Activated T-helper 2 cell treated with anti-CD3 and anti-CD28 coated beads, Interferon-gamma antibody, Interleukin-2, Interleukin-4, amounts not matched to agents 10 μg/mL and 5 μg/mL and 100 μg/mL, durations not matched to agents 14 hours and 24 hours and 36 hours (primary cell): Measurements from ENCODE around the gene IKBKG. TPM values are rescaled to one million over a fixed set of nuclear protein-coding genes. Genes with fewer than 3 reads are reported as not detected.

Experiments
- DNase-seq: peaks from one replicate; pipeline ENCODE4 v3.0.0; 2021; ENCODE audit warnings: low spot score
- H3K27ac Mint-ChIP-seq: one replicate; pipeline ENCODE4 v1.8.0; 2021; ENCODE audit warnings: mixed read lengths
- H3K27me3 Mint-ChIP-seq: one replicate; pipeline ENCODE4 v1.8.0; 2021; ENCODE audit warnings: low read depth, mixed read lengths
- H3K36me3 Mint-ChIP-seq: one replicate; pipeline ENCODE4 v1.8.0; 2021; ENCODE audit warnings: low read depth, mixed read lengths
- H3K4me1 Mint-ChIP-seq: one replicate; pipeline ENCODE4 v1.8.0; 2021; ENCODE audit warnings: low read depth, mixed read lengths
- H3K4me3 Mint-ChIP-seq: one replicate; pipeline ENCODE4 v1.8.0; 2021; ENCODE audit warnings: low read depth, mild to moderate bottlenecking, moderate library complexity, mixed read lengths
- H3K9me3 Mint-ChIP-seq: one replicate; pipeline ENCODE4 v1.8.0; 2021; ENCODE audit warnings: mixed read lengths
- intact Hi-C: fragments of 100-400 bp; cut with micrococcal nuclease; formaldehyde crosslinking; loops from one replicate; pipeline ENCODE4 v1.15.1; 2023
- total RNA-seq: library from RNA; stranded (reverse); gene quantifications from 2 replicates; pipeline ENCODE4 v1.2.3, GENCODE V29; 2022

IKBKG gene
- total RNA-seq, 1 donor from 2014 or later: 41.7 TPM

- Mint-ChIP-seq H3K27me3 (peaks cover 14% of the 10 kb centered on the region), H3K36me3 (no peaks in the 10 kb centered on the region), H3K4me1 (peaks cover 9% of the 10 kb centered on the region), H3K9me3 (no peaks in the 10 kb centered on the region), H3K4me3 (no peak overlapping the region), H3K27ac (no peak overlapping the region)
- intact Hi-C loops: no loop called here
- no peak for DNase-seq
These were observed 45.8 kb downstream of the IKBKG start for GRCh38 chrX:154593201-154593600.

GRCh38 chrX:154594491-154594890 lies 47.1 kb downstream of the IKBKG start:
- intact Hi-C loops: no loop called here
- no peak overlapping the region for H3K4me3 Mint-ChIP-seq
- H3K9me3 Mint-ChIP-seq: no peaks in the 10 kb centered on the region
- H3K27ac Mint-ChIP-seq: no peak overlapping the region
- no peaks in the 10 kb centered on the region for H3K36me3 Mint-ChIP-seq
- DNase-seq: no peak
- H3K4me1 Mint-ChIP-seq: peaks cover 9% of the 10 kb centered on the region
- peaks cover 14% of the 10 kb centered on the region for H3K27me3 Mint-ChIP-seq

- peaks cover 9% of the 10 kb centered on the region for H3K4me1 Mint-ChIP-seq
These were observed 48.3 kb downstream of the IKBKG start for GRCh38 chrX:154595559-154596249.

DNA sequence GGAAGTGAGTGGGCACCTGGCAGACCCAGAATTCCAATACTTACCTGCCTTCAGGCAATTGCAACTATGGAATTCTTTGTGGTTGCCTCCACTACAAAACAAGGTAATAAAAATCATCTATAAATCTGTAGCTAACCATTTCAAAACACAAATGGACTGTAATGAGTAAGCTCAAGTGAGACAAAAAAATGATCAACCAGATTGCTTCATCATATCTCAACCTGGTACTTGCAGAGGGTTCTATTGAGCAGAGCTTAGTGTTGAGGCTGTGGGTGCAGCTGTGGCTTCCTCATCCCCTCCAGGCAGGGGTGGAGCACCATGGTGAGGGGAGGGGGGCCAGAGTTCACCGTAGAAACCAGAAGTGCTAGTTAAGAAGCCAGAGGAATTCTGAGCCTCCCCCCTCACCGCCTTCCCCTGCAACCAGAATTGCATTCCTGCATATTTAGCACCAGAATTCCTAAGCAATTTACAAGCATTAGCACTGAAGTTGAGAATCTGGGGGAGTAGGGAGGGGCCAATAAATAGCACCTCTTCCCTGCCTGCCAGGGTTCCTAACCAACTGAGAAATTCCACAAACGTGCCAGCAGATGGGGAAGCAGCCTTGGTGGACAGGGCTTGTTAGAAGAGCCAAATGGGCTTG lies 49.0 kb downstream of the IKBKG start:
- Mint-ChIP-seq H3K4me3 (no peak overlapping the region), H3K27me3 (peaks cover 14% of the 10 kb centered on the region), H3K27ac (no peak overlapping the region), H3K9me3 (no peaks in the 10 kb centered on the region), H3K4me1 (peaks cover 9% of the 10 kb centered on the region), H3K36me3 (no peaks in the 10 kb centered on the region)
- intact Hi-C loops: no loop called here
- DNase-seq: no peak

More at GRCh38 chrX:154595559-154596249, 48.3 kb downstream of the IKBKG start:
- no peak overlapping the region for H3K4me3 Mint-ChIP-seq
- intact Hi-C loops: no loop called here
- no peak overlapping the region for H3K27ac Mint-ChIP-seq
- no peaks in the 10 kb centered on the region for H3K36me3 Mint-ChIP-seq
- no peak for DNase-seq
- H3K9me3 Mint-ChIP-seq: no peaks in the 10 kb centered on the region
- peaks cover 14% of the 10 kb centered on the region for H3K27me3 Mint-ChIP-seq

GRCh38 chrX:154597221-154597620 lies 49.8 kb downstream of the IKBKG start:
- Mint-ChIP-seq H3K4me1 (peaks cover 9% of the 10 kb centered on the region), H3K27me3 (peaks cover 16% of the 10 kb centered on the region), H3K9me3 (no peaks in the 10 kb centered on the region), H3K27ac (no peak overlapping the region), H3K4me3 (no peak overlapping the region), H3K36me3 (no peaks in the 10 kb centered on the region)
- intact Hi-C loops: no loop called here
- DNase-seq: no peak

DNA sequence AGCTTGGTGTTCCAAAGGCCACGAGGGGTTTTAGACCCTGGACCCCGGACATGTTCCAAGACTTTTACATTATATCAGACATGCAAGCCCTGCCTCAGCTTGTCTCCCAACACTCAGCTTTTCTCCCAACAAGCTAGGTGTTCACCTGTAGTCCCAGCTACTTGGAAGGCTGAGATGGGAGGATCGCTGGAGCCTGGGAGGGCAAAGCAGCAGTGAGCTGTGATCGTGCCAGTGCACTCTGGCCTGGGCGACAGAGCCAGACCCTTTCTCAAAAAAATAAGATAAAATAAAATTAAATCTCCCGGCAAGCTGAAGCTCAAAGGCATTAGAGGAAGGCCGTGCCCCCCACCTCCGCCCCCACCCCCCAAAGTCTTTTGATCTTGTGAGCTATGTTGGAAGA lies 51.2 kb downstream of the IKBKG start:
- H3K4me3 Mint-ChIP-seq: no peak overlapping the region
- H3K27me3 Mint-ChIP-seq: peaks cover 13% of the 10 kb centered on the region
- peaks cover 9% of the 10 kb centered on the region for H3K4me1 Mint-ChIP-seq
- H3K27ac Mint-ChIP-seq: no peak overlapping the region
- no peak for DNase-seq
- intact Hi-C loops: no loop called here
- H3K36me3 Mint-ChIP-seq: no peaks in the 10 kb centered on the region
- H3K9me3 Mint-ChIP-seq: no peaks in the 10 kb centered on the region

DNA sequence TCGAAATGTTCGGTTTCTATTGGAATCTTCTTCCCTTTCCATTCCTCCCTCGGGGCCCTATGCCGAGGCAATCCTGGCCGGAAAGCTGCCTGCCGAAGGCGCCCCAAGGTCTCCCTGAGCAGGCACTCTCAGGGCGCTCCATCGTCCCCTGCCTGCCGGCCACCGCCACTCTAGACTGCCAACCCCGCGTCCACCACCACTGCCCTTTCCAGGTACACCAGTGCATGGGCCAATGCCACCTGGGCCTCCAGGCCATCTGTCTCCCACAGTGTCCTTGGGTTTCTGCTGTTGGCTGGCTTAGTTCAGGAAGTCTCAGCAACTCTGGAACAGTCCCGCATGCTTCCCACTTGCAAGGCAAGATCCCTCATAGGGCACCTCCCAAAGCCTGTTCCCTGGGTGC lies 52.1 kb downstream of the IKBKG start:
- Mint-ChIP-seq H3K27ac (no peak overlapping the region), H3K36me3 (no peaks in the 10 kb centered on the region), H3K4me1 (peaks cover 9% of the 10 kb centered on the region), H3K9me3 (no peaks in the 10 kb centered on the region), H3K4me3 (no peak overlapping the region), H3K27me3 (peaks cover 13% of the 10 kb centered on the region)
- DNase-seq: no peak
- intact Hi-C loops: no loop called here

- Mint-ChIP-seq H3K9me3 (no peaks in the 10 kb centered on the region), H3K36me3 (no peaks in the 10 kb centered on the region), H3K27ac (no peak overlapping the region), H3K4me3 (no peak overlapping the region), H3K27me3 (peaks cover 8% of the 10 kb centered on the region), H3K4me1 (peaks cover 4% of the 10 kb centered on the region)
- intact Hi-C loops: no loop called here
- DNase-seq: no peak
These were observed 53.4 kb downstream of the IKBKG start for GRCh38 chrX:154600759-154601374.

GRCh38 chrX:154602226-154602625 lies 54.8 kb downstream of the IKBKG start:
- no peak for DNase-seq
- intact Hi-C loops: no loop called here
- Mint-ChIP-seq H3K27me3 (peaks cover 8% of the 10 kb centered on the region), H3K4me3 (no peak overlapping the region), H3K4me1 (peaks cover 12% of the 10 kb centered on the region), H3K9me3 (no peaks in the 10 kb centered on the region), H3K27ac (no peak overlapping the region), H3K36me3 (no peaks in the 10 kb centered on the region)

DNA sequence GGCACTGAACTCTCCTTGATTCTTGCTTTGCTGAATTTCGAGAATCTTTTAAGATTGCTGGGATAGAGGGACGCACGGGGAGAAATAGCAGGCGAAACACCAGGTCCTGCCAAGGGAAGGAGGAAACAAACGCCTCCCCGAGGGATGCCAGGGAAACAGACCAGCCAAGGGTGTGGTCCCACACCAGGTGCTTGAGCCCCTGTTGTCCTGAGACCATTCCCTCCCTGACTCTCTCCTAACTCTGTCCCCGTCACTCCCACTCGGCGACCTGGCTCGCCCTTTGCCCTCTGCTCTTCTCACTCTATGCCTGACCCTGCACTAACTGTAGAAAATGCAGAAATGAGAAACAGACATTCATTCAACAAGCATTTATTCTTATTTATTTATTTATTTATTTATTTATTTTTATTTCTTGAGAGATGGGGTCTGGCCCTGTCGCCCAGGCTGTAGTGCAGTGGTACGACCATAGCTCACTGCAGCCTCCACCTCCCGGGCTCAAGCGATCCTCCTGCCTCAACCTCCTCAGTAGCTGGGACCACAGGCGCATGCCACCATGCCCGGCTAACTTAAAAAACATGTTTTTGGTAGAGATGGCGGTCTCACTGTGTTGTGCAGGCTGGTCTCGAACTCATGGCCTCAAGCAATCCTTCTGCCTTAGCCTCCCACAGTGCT lies 55.5 kb downstream of the IKBKG start:
- no peak for DNase-seq
- intact Hi-C loops: no loop called here
- H3K27ac Mint-ChIP-seq: no peak overlapping the region
- H3K36me3 Mint-ChIP-seq: no peaks in the 10 kb centered on the region
- H3K4me1 Mint-ChIP-seq: peaks cover 13% of the 10 kb centered on the region
- H3K4me3 Mint-ChIP-seq: no peak overlapping the region
- H3K9me3 Mint-ChIP-seq: no peaks in the 10 kb centered on the region
- peaks cover 5% of the 10 kb centered on the region for H3K27me3 Mint-ChIP-seq

DNA sequence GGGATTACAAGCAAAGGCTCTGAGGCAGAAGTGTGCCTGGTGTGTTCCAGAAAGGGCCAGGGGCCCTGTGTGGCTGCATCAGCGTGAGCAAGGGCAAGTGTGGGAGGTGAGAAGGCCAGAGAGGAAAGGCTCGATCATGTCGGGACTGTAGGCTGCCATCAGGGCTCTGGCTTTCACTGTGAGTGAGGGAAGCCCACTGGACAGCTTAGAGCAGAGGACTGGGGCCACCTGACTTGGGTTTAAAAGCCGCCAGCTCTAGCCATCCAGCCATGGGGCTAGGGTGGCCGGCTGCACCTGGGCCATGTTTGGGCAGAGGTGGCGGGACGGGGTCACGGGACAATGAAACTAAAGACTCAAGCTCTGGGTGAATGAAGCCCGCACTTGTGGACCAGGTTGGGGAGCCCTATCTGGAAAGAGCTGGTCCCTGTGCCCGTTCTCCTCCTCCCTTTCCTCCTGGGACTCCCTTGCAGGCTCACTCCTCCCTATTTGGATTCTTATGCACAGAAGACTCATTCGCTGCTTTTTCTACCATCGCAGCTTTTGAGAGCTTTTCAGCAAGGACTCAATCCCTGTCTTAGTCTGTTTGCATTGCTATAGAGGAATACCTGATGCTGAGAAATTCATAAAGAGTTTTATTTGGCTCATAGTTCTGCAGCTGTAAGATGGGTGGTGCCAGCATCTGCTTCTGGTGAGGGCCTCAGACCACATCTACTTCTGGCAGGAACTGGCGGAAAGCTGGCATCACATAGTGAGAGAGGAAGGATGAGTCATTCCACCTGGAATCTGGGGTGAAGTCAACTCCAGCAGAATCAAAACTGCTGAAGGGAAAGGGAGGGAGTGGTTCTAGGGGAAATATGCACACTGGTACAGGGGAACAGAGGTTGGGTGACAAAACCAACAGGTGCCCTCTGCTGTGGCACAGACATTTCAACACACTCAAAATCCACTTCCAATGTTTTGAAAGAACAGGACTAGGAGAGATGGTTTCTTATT lies 56.3 kb downstream of the IKBKG start:
- H3K4me1 Mint-ChIP-seq: peaks cover 13% of the 10 kb centered on the region
- peaks cover 3% of the 10 kb centered on the region for H3K27me3 Mint-ChIP-seq
- no peak overlapping the region for H3K27ac Mint-ChIP-seq
- no peaks in the 10 kb centered on the region for H3K36me3 Mint-ChIP-seq
- no peak overlapping the region for H3K4me3 Mint-ChIP-seq
- H3K9me3 Mint-ChIP-seq: no peaks in the 10 kb centered on the region
- intact Hi-C loops: no loop called here
- no peak for DNase-seq

GRCh38 chrX:154605566-154605965 lies 58.1 kb downstream of the IKBKG start:
- peaks cover 3% of the 10 kb centered on the region for H3K27me3 Mint-ChIP-seq
- DNase-seq: no peak
- H3K27ac Mint-ChIP-seq: no peak overlapping the region
- peaks cover 13% of the 10 kb centered on the region for H3K4me1 Mint-ChIP-seq
- no peaks in the 10 kb centered on the region for H3K9me3 Mint-ChIP-seq
- H3K4me3 Mint-ChIP-seq: no peak overlapping the region
- no peaks in the 10 kb centered on the region for H3K36me3 Mint-ChIP-seq
- intact Hi-C loops: no loop called here
